ENCODE data around the gene SLC7A8. TPM values are rescaled to one million over a fixed set of nuclear protein-coding genes. Genes with fewer than 3 reads are reported as not detected.

The SLC7A8 gene
- total RNA-seq, 1 donor from 2014 or later: 1.1 TPM

GRCh38 chr14:23160924-23161522, 22.4 kb downstream of the SLC7A8 start:
- Histone ChIP-seq H3K27me3 (ENCODE audit: control insufficient read depth, insufficient read depth, low read length) (no peaks in the 10 kb centered on the region), H3K36me3 (ENCODE audit: control insufficient read depth, insufficient read depth, low read length) (no peaks in the 10 kb centered on the region), H3K4me3 (ENCODE audit: low read depth, low read length) (no peak overlapping the region)
- DNase-seq (ENCODE audit: low read depth) (peak; percentile 91), FAIRE-seq (no peak)
- TF ChIP-seq CTCF (IDR thresholded peaks at IDR 0.05; ENCODE audit: insufficient read depth, low read length, severe bottlenecking): no peak

GRCh38 chr14:23159532-23159931, 23.9 kb downstream of the SLC7A8 start:
- TF ChIP-seq CTCF (IDR thresholded peaks at IDR 0.05; ENCODE audit: insufficient read depth, low read length, severe bottlenecking): no peak
- H3K4me3 ChIP-seq (ENCODE audit: low read depth, low read length): no peak overlapping the region
- DNase-seq (ENCODE audit: low read depth) (no peak), FAIRE-seq (no peak)
- no peaks in the 10 kb centered on the region for H3K36me3 ChIP-seq (ENCODE audit: control insufficient read depth, insufficient read depth, low read length)
- no peaks in the 10 kb centered on the region for H3K27me3 ChIP-seq (ENCODE audit: control insufficient read depth, insufficient read depth, low read length)

- H3K36me3 ChIP-seq (ENCODE audit: control insufficient read depth, insufficient read depth, low read length): no peaks in the 10 kb centered on the region
- DNase-seq (ENCODE audit: low read depth) (no peak), FAIRE-seq (no peak)
- TF ChIP-seq CTCF (IDR thresholded peaks at IDR 0.05; ENCODE audit: insufficient read depth, low read length, severe bottlenecking): no peak
- no peak overlapping the region for H3K4me3 ChIP-seq (ENCODE audit: low read depth, low read length)
- no peaks in the 10 kb centered on the region for H3K27me3 ChIP-seq (ENCODE audit: control insufficient read depth, insufficient read depth, low read length)
Measured at GRCh38 chr14:23158779-23159178, 24.7 kb downstream of the SLC7A8 start.

GRCh38 chr14:23154964-23155587, 28.4 kb downstream of the SLC7A8 start:
- no peaks in the 10 kb centered on the region for H3K27me3 ChIP-seq (ENCODE audit: control insufficient read depth, insufficient read depth, low read length)
- no peak overlapping the region for H3K4me3 ChIP-seq (ENCODE audit: low read depth, low read length)
- FAIRE-seq (no peak), DNase-seq (ENCODE audit: low read depth) (peak; percentile 88)
- H3K36me3 ChIP-seq (ENCODE audit: control insufficient read depth, insufficient read depth, low read length): no peaks in the 10 kb centered on the region
- TF ChIP-seq CTCF (IDR thresholded peaks at IDR 0.05; ENCODE audit: insufficient read depth, low read length, severe bottlenecking): no peak

- no peaks in the 10 kb centered on the region for H3K27me3 ChIP-seq (ENCODE audit: control insufficient read depth, insufficient read depth, low read length)
- H3K36me3 ChIP-seq (ENCODE audit: control insufficient read depth, insufficient read depth, low read length): no peaks in the 10 kb centered on the region
- FAIRE-seq (no peak), DNase-seq (ENCODE audit: low read depth) (peak; percentile 81)
- peak overlapping the region; percentile 18 for H3K4me3 ChIP-seq (ENCODE audit: low read depth, low read length)
- no peak for TF ChIP-seq CTCF (IDR thresholded peaks at IDR 0.05; ENCODE audit: insufficient read depth, low read length, severe bottlenecking)
Measured at GRCh38 chr14:23153851-23154796, 29.3 kb downstream of the SLC7A8 start.

Measured in bronchial epithelial cell (primary cell).